HG03045 (cell line): ENCODE data around the gene TMEM170A.

Experiments used
- ATAC-seq: cut with Tn5 transposase; IDR thresholded peaks from one replicate; pipeline ENCODE4 v1.9.1; 2021; ENCODE audit warnings: mild to moderate bottlenecking, moderate library complexity; ENCODE audit not compliant: unreplicated experiment

Gene TMEM170A

GRCh38 chr16:75482434-75483205 is 18.1 kb upstream of the TMEM170A start:
- ATAC-seq, result no peak

GRCh38 chr16:75481475-75481874 is 17.0 kb upstream of the TMEM170A start:
- ATAC-seq, result no peak

- no peak for ATAC-seq
These were observed 15.0 kb upstream of the TMEM170A start for GRCh38 chr16:75479421-75479990.

GRCh38 chr16:75478480-75479345 is 14.2 kb upstream of the TMEM170A start:
- no peak for ATAC-seq

GRCh38 chr16:75477680-75478473 is 13.4 kb upstream of the TMEM170A start:
- no peak for ATAC-seq

- no peak for ATAC-seq
These were observed 12.3 kb upstream of the TMEM170A start for GRCh38 chr16:75476817-75477216.

GRCh38 chr16:75475420-75475847 is 10.9 kb upstream of the TMEM170A start:
- no peak for ATAC-seq

GRCh38 chr16:75472908-75473877 is 8.7 kb upstream of the TMEM170A start:
- no peak for ATAC-seq

- ATAC-seq, result peak; percentile 58
These were observed 7.5 kb upstream of the TMEM170A start for GRCh38 chr16:75471723-75472633.

GRCh38 chr16:75466760-75467159 is 2.3 kb upstream of the TMEM170A start:
- no peak for ATAC-seq

- ATAC-seq, result peak; percentile 25
These were observed 934 bp downstream of the TMEM170A start for GRCh38 chr16:75463389-75464121.

GRCh38 chr16:75462806-75463205 is 1.7 kb downstream of the TMEM170A start:
- no peak for ATAC-seq

GRCh38 chr16:75461575-75461974 is 2.9 kb downstream of the TMEM170A start:
- ATAC-seq, result no peak

- no peak for ATAC-seq
These were observed 4.0 kb downstream of the TMEM170A start for GRCh38 chr16:75460446-75460845.

GRCh38 chr16:75459691-75460090 is 4.8 kb downstream of the TMEM170A start:
- no peak for ATAC-seq

GRCh38 chr16:75458439-75458838 is 6.0 kb downstream of the TMEM170A start:
- ATAC-seq, result no peak

- ATAC-seq, result no peak
These were observed 6.5 kb downstream of the TMEM170A start for GRCh38 chr16:75458029-75458428.

- ATAC-seq, result no peak
These were observed 6.9 kb downstream of the TMEM170A start for GRCh38 chr16:75457485-75458021.
